DOHH2 (cell line): ENCODE results near the gene SPOCK1.

Experiments
- EZH2phosphoT487 ChIP-seq: fragments of 200-600 bp; sonication (generic); IDR thresholded peaks from 2 replicates; pipeline ENCODE4 v1.6.1; 2017; ENCODE audit warnings: borderline replicate concordance, mild to moderate bottlenecking, antibody characterized with exemption, low read length, moderate library complexity, mixed read lengths
- TF ChIP-seq, protein P1 (sequence below): fragments of 200-600 bp; sonication (generic); IDR thresholded peaks from one replicate; pipeline ENCODE4 v1.5.1; 2014; ENCODE audit warnings: antibody characterized with exemption, mild to moderate bottlenecking, low read depth, low read length; ENCODE audit not compliant: poor library complexity, severe bottlenecking

DNA sequence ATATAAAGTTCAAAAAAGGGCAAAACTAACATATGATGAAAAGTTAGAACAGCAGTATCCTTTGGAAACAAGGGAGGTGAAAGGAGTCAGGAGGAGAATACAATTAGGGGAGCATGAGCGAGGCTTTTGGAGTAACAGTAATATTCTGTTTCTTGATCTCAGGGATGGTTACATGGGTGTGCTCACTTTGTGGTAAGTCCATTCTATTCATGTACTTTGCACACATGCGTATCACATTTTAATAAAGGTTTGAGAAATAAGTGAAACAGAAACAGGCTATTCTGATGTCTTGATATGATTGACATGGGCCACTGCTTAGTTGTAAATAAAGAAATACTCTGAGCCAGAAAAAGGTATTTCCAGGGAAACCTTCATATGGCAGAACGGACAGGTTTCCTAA, 208.8 kb downstream of the SPOCK1 start:
- TF ChIP-seq, protein P1, sequence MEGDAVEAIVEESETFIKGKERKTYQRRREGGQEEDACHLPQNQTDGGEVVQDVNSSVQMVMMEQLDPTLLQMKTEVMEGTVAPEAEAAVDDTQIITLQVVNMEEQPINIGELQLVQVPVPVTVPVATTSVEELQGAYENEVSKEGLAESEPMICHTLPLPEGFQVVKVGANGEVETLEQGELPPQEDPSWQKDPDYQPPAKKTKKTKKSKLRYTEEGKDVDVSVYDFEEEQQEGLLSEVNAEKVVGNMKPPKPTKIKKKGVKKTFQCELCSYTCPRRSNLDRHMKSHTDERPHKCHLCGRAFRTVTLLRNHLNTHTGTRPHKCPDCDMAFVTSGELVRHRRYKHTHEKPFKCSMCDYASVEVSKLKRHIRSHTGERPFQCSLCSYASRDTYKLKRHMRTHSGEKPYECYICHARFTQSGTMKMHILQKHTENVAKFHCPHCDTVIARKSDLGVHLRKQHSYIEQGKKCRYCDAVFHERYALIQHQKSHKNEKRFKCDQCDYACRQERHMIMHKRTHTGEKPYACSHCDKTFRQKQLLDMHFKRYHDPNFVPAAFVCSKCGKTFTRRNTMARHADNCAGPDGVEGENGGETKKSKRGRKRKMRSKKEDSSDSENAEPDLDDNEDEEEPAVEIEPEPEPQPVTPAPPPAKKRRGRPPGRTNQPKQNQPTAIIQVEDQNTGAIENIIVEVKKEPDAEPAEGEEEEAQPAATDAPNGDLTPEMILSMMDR, result no peak
- no peak for TF ChIP-seq EZH2phosphoT487
